Measurements from ENCODE around the gene CNST.

- no peak for TF ChIP-seq POLR2AphosphoS5 (IDR thresholded peaks at IDR 0.05; ENCODE audit: control insufficient read depth, insufficient read depth, low read depth, low read length)
- no peak for TF ChIP-seq PHF20 (IDR thresholded peaks at IDR 0.05; ENCODE audit: partially characterized antibody)
Observed at GRCh38 chr1:246572785-246573184, 6.5 kb downstream of the CNST start.

Data from K562 (cell line).